ENCODE results near the gene CAMK1D.
"Not testable (repeated sequence)": the region's sequence is repeated elsewhere in the genome, so short reads cannot be mapped to it uniquely, and the experiment has no call there.

Gene CAMK1D

DNA sequence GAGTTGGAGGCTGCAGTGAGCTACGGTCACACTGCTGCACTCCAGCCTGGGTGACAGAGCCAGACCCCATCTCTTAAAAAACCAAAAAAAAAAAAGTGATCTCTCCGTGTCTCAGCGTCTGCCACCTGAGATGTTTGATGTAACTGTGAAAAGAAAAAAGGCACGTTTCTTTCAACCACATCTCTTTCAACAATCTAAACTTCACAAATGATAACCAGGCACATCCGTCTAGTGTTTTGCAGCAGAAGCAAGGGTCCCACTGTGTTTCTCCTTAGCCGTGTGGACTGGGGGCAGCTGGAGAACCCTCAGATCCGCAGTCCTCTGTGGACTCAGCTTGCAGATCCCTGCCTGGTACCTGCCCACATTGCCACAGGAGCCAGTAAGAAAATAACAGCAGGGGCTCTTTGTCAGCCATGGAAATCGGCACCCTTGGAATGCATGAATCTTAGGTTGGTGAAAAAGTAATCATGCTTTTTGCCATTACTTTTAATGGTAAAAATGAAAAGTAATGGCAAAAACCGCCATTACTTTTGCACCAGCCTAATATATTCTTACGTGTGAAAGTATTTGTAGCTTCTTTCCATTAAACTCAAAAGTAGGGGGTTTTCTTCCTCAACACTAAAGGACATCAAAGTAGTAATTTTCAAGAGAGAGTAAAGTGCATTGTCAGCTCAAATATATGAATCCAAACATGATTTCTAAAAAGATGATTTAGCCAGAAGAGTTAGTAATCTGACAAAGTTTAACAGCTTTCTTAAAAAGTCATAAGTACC lies 375.6 kb downstream of the CAMK1D start:
- no peak for DNase-seq (ENCODE audit: low read depth)

DNA sequence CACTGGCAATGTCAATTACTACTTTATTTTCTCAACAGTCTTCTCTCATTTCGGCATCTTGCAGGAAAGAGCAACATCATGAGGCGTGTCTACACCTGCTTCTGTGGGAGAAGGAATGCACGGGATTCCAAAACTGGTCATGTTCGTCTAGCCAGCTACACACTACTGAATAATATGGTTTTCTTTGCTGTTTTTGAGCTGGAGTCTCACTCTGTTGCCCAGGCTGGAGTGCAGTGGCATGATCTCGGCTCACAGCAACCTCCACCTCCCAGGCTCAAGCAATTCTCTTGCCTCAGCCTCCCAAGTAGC lies 376.2 kb downstream of the CAMK1D start:
- not testable (repeated sequence) for DNase-seq (ENCODE audit: low read depth)

DNA sequence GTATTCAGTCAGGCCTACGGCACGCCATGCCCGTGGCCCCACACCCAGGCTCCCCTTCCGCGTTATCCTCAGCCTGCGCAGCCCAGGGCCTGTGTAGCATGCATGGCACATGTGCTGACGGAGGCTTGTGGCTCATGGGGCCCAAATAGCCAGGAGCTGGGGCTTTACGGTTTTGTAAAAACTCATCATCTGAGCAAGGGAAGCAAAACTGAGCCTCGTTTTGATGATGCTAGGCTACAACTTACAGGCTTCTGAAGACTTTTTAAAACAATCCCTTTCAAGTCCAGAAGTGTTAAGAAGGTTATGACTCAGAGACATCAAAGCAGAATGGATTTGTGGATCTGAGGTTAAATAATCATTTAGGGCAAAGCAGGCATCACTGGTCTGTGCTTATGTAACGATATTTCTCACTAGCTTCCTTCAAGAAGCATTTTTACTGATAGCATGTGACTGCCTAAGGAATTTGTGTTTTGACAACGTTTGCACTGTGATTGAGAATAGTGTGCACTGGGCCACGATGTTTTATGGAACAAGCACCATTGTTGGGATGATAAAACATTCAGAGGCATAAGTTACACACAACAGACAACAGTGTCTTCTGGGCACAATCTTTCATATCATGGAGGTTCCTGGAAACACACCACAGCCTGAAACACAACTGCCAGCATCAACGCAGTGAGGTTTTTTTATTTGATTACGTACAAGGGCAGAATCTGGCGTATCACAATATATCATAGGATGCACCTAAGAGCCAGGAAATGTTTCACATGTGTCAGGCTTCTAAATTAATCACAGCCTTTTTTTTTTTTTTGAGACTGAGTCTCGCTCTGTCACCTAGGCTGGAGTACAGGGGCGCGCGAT lies 377.9 kb downstream of the CAMK1D start:
- no peak for DNase-seq (ENCODE audit: low read depth)

DNA sequence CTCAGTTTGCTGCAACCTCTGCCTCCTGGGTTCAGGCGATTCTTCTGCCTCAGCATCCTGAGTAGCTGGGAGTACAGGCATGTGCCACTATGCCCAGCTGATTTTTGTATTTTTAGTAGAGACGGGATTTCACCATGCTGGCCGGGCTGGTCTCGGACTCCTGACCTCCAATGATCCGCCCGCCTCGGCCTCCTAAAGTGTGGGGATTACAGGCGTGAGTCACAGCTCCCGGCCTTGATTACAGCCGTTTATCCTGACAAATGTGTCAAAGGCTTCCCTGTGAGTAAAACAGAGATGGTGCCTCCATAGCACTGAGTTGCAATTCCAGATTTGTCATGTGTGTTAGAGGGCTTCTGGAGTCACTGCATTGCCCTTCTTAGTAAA lies 378.5 kb downstream of the CAMK1D start:
- no peak for DNase-seq (ENCODE audit: low read depth)

DNA sequence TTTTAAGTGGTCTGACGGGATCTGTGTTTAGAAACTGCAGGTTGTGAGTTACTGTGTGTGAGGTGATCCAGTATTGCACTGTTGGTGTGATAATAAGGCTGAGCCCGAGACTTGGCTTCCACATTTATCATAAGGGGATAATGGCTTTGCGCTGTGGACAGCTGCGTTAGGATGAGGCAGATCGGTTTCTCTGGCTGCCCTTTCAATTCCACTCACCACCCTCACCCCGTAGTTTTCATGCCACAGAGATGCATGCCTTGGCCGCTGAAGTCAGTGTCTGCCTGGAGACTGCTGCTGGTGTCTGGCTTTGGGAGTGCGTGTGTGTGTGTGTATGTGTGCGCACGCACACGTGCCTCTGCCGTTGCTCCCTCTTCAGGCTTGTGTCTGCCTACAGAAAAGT lies 379.1 kb downstream of the CAMK1D start:
- DNase-seq (ENCODE audit: low read depth): no peak

DNA sequence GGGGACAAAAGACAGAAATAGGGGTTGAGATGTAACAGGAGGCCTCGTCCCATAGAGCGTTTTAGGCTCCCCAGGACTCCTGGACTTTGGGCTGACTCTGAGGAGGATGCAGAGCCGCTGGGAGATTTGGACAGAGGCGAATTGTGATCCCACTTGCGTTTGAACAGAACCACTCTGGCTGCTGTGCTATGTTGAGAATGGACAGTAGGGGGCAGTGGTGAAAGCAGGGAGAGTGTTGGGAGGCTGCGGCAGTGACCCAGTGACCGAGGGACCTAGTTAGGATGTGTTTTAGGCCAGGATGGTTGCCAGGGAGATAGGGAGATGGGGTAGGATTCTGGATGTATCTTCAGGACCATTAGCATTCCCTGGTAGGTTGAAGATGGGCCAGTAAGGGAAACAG lies 380.5 kb downstream of the CAMK1D start:
- DNase-seq (ENCODE audit: low read depth): no peak

DNA sequence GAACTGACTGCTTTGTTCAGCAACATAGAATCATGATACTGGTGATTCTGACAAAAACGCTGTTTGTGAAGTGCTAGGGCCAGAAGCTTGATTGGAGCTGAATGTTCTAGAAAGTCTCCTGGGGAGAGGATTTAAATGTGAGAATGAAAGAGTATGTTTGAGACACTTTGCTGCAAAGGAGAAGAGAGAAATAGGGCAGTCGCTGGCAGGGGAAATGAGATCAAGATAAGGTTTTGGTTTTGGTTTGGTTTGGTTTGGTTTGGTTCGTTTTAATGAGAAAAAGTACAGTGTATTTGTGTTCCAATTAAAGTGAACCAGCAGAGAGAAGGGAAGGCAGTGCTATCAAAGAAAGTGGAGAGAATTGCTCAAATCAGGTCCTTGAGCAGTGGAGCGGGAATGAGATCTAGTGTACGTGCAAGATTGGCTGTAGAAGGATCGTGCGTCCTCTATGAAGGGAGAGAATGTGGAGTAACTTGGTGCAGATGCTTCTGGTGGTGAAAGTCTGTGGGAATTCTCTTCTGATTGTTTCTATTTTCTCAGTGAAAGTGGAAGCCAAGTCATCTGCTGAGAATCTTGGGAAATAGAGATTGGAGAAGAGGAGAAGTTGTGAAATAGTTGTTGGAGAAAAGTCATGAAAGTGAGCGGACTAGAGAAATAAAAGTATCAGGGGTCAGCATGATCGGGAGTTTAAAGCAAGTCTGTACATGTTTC lies 381.6 kb downstream of the CAMK1D start:
- no peak for DNase-seq (ENCODE audit: low read depth)

DNA sequence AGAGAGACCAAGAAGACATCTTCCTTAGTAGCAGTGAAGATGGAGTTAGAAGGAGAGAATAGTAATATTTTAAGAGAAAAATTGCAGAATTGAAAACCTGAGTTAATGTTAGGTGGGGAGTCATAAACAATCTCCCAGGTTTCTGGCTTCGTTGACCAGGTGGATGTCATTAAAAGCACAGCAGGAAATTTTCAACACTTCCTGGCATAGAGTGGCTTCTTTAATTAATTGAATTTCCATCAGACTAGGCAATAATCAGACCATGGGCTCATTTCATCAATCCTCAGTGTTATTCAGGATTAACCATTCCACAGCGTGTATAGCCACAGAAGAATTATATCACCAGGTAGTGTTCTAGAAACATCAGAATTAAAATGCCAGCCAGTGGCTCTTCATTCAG lies 383.9 kb downstream of the CAMK1D start:
- DNase-seq (ENCODE audit: low read depth): no peak

DNA sequence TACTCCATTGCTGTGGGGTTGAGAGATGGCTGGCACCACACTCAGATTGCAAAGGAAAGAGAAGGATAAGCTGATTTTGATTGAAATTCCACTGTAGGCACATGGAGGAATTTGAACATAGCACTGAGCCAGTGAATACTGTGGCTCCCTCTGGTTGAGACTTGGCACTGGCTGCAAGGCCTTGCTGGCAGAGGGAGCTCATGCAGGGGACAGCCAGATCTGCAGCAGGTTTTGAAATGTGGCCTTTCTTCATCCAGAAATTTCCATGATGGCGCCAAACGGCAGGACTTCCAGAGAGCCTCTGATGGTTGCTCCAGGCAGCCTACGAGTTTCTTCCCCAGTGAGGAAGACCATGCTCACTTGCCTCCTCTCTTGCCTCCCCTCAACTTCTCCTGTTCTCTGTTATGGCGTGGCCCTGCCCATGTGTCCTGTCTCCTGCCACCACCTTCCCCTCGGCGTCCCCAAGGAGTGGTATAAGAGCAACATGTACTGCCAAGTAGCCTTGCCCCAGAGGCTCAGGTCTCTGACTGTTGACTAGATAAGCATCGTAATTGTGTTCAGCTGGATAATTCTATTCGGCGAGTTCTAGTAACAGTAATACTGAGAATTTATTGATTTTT lies 386.6 kb downstream of the CAMK1D start:
- no peak for DNase-seq (ENCODE audit: low read depth)

DNA sequence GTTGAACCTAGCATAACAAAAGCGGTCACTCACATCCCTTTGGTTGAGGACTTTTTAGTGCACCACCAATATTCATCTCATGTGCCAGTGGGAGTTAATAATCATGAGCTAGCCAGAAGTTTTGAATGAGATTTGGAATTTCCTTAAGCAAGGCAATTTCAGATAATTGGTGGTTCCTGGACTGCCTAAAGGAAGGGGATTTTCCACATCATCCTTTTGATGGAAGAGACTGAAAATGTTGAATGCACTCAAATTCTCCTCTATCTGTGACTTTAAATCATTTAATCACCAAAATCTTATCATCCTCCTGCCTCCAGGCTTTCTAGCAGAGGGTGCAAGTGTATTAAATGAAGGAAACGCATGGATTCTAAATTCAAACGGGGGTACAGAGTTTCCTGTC lies 391.5 kb downstream of the CAMK1D start:
- DNase-seq (ENCODE audit: low read depth): no peak

DNA sequence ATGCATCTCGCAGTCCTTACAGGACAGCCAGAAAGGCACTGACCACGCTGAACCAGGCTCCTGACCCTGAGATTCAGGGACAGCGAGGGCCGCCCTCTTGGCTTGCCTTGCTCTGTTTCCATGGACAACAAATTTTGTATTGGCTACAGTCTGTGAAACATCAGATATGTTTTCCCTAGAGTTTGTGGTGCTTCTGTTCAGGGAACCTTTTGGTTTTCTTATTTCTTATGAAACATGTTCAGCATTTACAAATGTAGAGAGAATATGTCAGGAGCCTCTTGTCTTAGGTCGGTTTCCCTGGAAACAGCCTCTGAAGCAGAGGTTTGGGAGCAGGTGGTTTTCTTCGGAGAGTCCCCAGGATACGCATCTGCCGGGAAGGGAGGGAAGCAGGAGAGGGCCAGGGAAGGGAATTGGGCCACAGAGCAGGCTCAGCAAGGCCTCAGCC lies 392.0 kb downstream of the CAMK1D start:
- DNase-seq (ENCODE audit: low read depth): no peak

DNA sequence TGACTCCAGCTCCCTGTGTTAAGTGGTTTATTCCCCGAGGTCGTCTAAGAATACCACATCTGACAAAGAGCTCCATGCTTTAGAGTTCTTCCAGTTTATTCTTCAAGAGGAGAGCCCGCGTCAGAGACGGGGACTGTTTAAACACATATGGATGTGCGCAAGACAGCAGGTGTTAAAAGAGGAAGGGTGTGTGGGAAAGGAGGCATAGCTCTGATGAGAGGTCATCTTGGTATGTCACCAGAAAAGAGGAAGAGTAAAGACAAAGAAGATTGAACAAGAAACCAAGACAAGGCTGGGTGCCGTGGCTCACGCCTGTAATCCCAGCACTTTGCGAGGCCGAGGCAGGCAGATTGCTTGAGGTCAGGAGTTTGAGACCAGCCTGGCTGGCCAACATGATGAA lies 393.4 kb downstream of the CAMK1D start:
- DNase-seq (ENCODE audit: low read depth): no peak

DNA sequence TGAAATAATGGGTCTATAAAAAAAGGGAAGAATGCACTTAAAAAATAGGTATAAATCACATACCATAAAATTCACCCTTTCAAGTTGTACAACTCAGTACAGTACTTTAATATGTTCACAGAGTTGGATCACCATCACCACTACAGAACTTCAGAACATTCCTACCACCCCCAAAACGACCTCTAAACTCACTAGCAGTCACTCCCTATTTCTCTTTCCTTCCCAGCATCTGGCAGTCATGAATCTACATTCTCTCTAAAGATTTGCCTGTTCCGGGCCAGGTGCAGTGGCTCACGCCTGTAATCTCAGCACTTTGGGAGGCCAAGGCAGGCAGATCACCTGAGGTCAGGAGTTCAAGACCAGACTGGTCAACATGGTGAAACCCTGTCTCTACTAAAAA lies 394.1 kb downstream of the CAMK1D start:
- not testable (repeated sequence) for DNase-seq (ENCODE audit: low read depth)

DNA sequence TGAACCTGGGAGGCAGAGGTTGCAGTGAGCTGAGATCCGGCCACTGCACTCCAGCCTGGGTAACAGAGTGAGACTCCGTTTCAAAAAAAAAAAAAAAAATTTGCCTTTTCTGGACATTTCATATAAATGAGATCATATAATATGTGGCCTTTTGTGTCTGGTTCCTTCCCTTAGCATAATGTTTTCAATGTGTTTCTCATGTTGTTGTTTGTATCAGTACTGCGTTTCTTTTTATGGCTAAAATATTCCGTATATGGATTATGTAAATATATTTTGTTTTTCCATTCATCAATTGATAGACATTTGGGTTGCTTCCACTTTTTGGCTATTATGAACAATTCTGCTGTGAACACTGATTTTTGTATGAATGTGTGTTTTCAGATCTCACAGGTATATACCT lies 394.6 kb downstream of the CAMK1D start:
- DNase-seq (ENCODE audit: low read depth): no peak

DNA sequence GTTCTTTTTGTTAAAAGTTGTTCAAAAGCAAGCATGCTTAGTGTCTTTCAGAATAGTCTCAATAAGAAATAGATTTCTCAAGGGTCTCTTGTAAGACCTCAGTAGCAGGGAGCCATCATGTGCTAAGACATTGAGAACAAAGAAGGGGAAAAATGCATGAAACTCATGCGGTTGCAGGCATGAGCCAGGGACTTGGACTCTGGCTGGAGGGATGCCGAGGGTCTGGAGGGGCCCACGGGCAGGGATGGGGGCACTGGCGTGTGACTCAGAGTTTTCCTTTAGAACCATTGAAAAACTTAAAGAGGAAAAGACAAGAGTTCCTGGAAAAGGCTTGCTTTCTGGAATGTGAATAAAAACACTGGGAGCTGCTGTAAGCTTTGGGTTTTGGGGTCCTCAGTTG lies 398.8 kb downstream of the CAMK1D start:
- DNase-seq (ENCODE audit: low read depth): no peak

DNA sequence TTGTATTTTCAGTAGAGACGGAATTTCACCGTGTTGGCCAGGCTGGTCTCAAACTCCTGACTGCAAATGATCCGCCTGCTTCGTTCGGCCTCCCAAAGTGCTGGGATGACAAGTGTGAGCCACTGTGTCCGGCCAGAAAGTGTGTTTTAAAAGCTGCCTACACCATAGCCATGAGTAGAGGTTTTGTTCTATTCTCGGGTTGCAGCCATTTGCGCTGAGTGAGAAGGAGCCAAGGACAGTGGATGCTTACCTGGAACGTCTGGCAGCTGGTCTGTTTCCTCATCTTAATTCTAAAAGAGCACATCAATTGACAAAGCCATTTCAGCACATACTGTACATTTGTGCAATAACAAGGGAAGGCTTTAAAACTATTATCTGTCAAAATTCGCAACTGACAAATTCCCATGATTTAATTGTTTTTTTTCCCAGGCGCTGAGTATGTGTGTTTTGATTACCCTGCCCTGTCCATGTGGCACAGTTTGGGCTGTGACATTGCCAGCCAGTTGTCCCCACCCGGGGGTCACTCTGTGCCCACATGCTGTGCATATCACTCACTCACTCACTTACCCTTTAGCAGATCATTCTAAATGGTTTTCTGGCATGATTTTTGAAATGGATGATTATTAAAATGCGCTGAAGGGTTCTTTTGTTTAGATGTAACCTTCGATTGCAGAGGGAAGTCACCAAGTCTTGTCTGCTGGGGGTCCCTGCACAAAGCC lies 400.6 kb downstream of the CAMK1D start:
- DNase-seq (ENCODE audit: low read depth): no peak

DNA sequence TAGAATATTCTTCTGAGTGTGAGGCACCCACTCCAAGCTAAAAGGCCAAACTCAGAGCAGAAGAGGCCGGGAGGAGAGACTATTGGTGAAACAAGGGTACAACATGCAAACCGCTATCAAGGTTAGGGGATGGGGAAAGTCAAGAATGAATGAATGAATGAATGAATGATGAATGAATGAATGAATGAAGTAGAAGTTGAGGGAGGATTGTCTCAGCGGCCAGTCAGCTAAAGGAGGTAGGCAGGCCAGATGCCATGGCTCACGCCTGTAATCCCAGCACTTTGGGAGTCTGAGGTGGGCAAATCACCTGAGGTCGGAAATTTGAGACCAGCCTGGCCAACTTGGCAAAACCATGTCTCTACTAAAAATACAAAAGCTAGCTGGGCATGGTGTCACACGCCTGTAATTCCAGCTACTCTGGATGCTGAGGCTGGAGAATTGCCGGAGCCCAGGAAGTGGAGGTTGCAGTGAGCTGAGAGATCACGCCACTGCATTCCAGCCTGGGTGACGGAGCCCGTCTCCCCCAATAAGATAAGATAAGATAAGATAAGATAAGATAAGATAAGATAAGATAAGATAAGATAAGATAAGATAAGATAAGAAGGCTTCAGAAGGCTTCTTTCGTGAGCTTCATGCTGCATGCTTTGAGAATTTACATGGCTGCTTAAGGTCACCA lies 401.3 kb downstream of the CAMK1D start:
- DNase-seq (ENCODE audit: low read depth): no peak

DNA sequence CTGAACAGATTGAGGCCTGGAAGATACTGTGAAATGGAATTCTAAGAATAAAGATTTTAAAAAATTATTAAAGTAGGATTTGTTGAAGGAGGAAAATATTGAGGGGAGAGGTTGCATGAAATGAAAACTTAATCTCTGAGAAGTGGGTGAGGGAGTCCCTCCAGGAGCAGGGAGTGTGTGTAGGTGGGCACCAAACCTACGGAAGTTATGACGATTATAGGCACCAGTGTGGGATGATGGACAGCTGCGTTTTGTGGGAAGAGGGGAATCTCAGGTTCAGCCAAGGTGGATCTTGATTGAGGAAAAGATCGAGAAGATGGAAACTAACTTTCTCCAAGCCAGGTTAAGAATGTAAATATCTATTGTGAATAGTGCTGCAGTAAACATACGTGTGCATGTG lies 405.7 kb downstream of the CAMK1D start:
- DNase-seq (ENCODE audit: low read depth): no peak

DNA sequence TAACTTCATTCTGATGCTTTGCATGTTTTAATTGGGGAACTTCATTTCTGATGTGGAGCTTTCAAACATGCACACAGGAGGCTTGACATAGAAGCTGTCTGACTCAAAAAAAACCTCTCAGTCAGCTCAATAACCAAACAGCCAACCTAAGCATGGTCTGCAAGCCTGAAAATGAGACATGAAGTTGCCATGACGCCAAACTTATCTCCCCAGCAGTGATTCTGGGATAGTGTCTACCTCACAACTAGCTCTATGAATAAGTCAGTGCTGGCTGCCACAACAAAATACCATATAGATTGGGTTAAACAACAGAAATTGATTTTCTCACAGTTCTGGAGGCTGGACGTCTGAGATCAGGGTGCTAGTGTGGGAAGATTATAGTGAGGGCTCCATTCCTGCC lies 408.0 kb downstream of the CAMK1D start:
- no peak for DNase-seq (ENCODE audit: low read depth)

DNA sequence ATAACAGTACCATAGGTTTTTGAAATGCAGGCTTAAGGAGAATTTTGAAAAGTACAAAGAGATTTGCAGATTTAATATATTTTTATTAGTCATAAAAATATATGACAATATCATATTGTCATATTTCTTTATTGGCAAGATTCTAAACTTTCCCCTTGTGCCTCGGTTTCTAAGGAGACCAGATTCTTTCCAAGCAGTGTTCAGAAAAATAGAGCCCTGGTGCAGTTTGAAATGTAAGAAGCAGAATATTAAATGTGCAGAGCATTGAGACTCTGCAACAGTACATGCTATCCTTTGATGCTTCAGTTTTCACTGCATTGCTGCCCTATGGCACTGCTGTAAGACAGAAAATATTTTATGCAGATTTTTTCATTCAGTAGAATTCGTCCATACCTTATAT lies 408.9 kb downstream of the CAMK1D start:
- DNase-seq (ENCODE audit: low read depth): no peak

DNA sequence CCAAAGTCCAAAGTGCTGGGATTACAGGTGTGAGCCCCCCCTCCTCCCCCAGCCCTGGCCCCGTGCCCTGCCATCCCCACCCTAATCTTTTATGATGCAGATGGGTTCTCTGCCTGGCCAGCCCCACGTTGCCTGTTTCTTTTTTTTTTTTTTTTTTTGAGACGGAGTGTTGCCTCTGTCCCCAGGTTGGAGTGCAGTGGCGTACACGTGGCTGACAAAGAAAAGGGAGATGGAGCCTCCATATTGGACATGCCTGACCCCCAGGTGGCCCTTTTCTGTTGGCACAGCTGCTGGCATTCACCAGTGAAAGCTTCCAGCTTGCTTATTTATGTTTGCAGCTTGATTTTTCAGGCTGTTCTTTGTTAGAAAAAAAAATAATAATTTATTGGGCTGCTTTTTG lies 416.9 kb downstream of the CAMK1D start:
- no peak for DNase-seq (ENCODE audit: low read depth)
